Endodermal cell (in vitro differentiated cells): ENCODE data around the gene HIRA. TPM values are rescaled to one million over a fixed set of nuclear protein-coding genes. Genes with fewer than 3 reads are reported as not detected.

Experiments
- DNase-seq: peaks from one replicate; pipeline ENCODE4 v3.0.0-alpha.2; 2017
- H3K27ac ChIP-seq: 2 replicates; pipeline ENCODE4 v1.5.1; 2013; ENCODE audit warnings: mild to moderate bottlenecking, low read depth, low read length, moderate library complexity
- H3K27me3 ChIP-seq: 2 replicates; pipeline ENCODE4 v1.6.1; 2013; ENCODE audit warnings: mild to moderate bottlenecking, low read length, moderate library complexity; ENCODE audit not compliant: insufficient read depth, control insufficient read depth, poor library complexity, severe bottlenecking
- H3K36me3 ChIP-seq: 2 replicates; pipeline ENCODE4 v1.7.0; 2013; ENCODE audit warnings: mild to moderate bottlenecking, low read length, moderate library complexity; ENCODE audit not compliant: control insufficient read depth, insufficient read depth
- H3K4me1 ChIP-seq: one replicate; pipeline ENCODE4 v1.7.0; 2013; ENCODE audit warnings: low read length; ENCODE audit not compliant: control insufficient read depth, insufficient read depth
- H3K4me3 ChIP-seq: 2 replicates; pipeline ENCODE4 v1.5.1; 2013; ENCODE audit warnings: mild to moderate bottlenecking, low read length, moderate library complexity
- H3K9ac ChIP-seq: 2 replicates; pipeline ENCODE4 v1.6.1; 2013; ENCODE audit warnings: mild to moderate bottlenecking, low read length, moderate library complexity; ENCODE audit not compliant: poor library complexity, severe bottlenecking; ENCODE audit errors: extremely low read depth
- H3K9me3 ChIP-seq: 2 replicates; pipeline ENCODE4 v1.6.1; 2013; ENCODE audit warnings: mild to moderate bottlenecking, low read length, moderate library complexity; ENCODE audit not compliant: control insufficient read depth
- H3K27ac Mint-ChIP-seq: 2 replicates; pipeline ENCODE4 v1.8.0; 2020; ENCODE audit warnings: mixed read lengths
- H3K27me3 Mint-ChIP-seq: 2 replicates; pipeline ENCODE4 v1.8.0; 2021; ENCODE audit warnings: mild to moderate bottlenecking, mixed read lengths; ENCODE audit not compliant: insufficient read depth
- H3K36me3 Mint-ChIP-seq: 2 replicates; pipeline ENCODE4 v1.8.0; 2020; ENCODE audit warnings: low read depth, mixed read lengths
- H3K4me1 Mint-ChIP-seq: 2 replicates; pipeline ENCODE4 v1.8.0; 2020; ENCODE audit warnings: mixed read lengths
- H3K4me3 Mint-ChIP-seq: 2 replicates; pipeline ENCODE4 v1.8.0; 2020; ENCODE audit warnings: mild to moderate bottlenecking, moderate library complexity, mixed read lengths
- H3K9me3 Mint-ChIP-seq: 2 replicates; pipeline ENCODE4 v1.8.0; 2020; ENCODE audit warnings: mild to moderate bottlenecking, mixed read lengths
- whole genome bisulfite sequencing, 2 experiments: methylation state at CpG; one replicate each; pipeline versions ENCODE4 v1.1.5 to v1.1.7; 2013; ENCODE audit warnings: missing lambda C conversion rate in 2 of 2, mixed read lengths in 1 of 2; ENCODE audit not compliant: insufficient coverage in 1 of 2, insufficient read length in 1 of 2; 5-methylcytosine and 5-hydroxymethylcytosine counted together
- total RNA-seq, 2 donors: library from RNA; stranded (reverse); fragmentation: NEBNext Ultra II Directional in 1 of 2; extraction: Animal tissue kit (Norgen Biotek cat#: 25700) in 1 of 2; gene quantifications; 2 replicates in 1 of 2; 3 replicates in 1 of 2; pipeline ENCODE4 v1.2.1, GENCODE V29; 2021
- TF ChIP-seq, protein P1 (sequence below): fragments of 200-600 bp; sonication (generic); conservative IDR thresholded peaks from 2 replicates; pipeline ENCODE4 v1.5.0; 2021; ENCODE audit warnings: antibody characterized with exemption, mild to moderate bottlenecking

The HIRA gene
- total RNA-seq, 2 donors from 2014 or later: 44.8 to 46.6 TPM

DNA sequence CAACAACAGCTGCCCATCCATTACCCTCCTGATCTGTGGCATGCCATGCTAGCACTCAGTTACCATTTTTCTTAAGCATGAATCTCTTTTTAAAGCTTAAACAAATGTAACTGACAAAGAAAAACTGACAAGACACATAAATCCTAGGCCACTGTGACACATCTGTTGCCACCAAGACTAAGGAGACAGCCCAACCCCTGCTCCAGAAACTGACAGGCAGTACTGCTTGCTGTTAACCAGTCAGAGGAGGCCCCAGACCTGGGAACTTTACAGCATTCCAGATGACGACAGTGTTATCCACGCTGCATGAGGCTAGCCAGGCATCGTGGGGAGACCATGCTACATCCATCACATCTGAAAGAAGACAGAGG lies 33.8 kb downstream of the HIRA start:
- no peak overlapping the region for H3K27ac Mint-ChIP-seq
- no peak overlapping the region for H3K4me3 ChIP-seq
- H3K36me3 Mint-ChIP-seq: peaks cover 53% of the 10 kb centered on the region
- H3K27me3 ChIP-seq: no peaks in the 10 kb centered on the region
- H3K9me3 Mint-ChIP-seq: no peaks in the 10 kb centered on the region
- H3K4me1 Mint-ChIP-seq: no peaks in the 10 kb centered on the region
- H3K4me3 Mint-ChIP-seq: no peak overlapping the region
- no peak overlapping the region for H3K27ac ChIP-seq
- H3K36me3 ChIP-seq: peaks cover 82% of the 10 kb centered on the region
- 80 to 89% methylated on average over 1 to 3 of the region's 3 CpGs for WGBS, 2 experiments
- H3K9ac ChIP-seq: no peak overlapping the region
- TF ChIP-seq, protein P1, sequence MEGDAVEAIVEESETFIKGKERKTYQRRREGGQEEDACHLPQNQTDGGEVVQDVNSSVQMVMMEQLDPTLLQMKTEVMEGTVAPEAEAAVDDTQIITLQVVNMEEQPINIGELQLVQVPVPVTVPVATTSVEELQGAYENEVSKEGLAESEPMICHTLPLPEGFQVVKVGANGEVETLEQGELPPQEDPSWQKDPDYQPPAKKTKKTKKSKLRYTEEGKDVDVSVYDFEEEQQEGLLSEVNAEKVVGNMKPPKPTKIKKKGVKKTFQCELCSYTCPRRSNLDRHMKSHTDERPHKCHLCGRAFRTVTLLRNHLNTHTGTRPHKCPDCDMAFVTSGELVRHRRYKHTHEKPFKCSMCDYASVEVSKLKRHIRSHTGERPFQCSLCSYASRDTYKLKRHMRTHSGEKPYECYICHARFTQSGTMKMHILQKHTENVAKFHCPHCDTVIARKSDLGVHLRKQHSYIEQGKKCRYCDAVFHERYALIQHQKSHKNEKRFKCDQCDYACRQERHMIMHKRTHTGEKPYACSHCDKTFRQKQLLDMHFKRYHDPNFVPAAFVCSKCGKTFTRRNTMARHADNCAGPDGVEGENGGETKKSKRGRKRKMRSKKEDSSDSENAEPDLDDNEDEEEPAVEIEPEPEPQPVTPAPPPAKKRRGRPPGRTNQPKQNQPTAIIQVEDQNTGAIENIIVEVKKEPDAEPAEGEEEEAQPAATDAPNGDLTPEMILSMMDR: no peak
- no peak for DNase-seq
- H3K4me1 ChIP-seq: no peaks in the 10 kb centered on the region
- H3K27me3 Mint-ChIP-seq: no peaks in the 10 kb centered on the region
- no peaks in the 10 kb centered on the region for H3K9me3 ChIP-seq

DNA sequence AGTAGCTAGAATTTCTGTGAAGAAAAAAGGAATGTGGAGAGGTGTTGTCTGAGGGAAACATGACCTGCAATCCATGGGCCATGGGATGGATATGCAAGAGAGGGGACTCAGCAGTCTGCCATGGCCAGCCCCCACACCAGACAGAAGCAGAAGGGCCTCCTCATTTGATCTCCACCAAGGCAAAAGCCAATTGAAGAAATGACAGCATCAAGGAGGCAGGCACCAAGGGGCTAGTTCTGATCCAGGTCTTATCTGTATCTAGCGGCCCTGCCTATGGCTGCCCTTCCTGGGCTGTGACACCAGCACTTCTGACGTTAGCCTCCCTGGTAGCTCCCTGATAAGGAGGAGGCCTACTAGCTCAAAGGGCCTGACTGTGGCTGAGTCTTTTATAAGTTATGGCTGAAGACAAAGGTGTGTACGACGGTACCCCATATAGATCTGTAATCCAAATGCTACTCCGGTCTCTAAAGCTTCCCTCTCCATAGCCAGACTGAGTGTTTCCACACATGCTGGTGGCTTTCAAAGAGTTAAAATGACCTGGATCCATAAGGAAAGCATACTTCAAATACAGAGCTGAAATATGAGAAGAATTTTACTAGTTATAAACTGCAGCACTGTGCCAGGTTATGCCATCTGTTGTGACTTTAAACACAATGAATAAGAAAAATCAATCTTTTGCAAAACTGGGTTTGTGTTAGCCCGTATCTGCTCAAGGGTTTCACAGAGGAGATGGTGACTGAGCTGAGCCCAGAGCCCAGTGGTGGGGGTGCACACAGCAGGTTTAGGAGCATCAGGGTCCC lies 34.4 kb downstream of the HIRA start:
- 95 to 96% methylated on average over 5 to 6 of the region's 6 CpGs for WGBS, 2 experiments
- Histone ChIP-seq H3K27me3 (no peaks in the 10 kb centered on the region), H3K27ac (no peak overlapping the region), H3K9ac (no peak overlapping the region), H3K4me3 (no peak overlapping the region), H3K4me1 (no peaks in the 10 kb centered on the region), H3K36me3 (peaks cover 82% of the 10 kb centered on the region), H3K9me3 (no peaks in the 10 kb centered on the region)
- Mint-ChIP-seq H3K4me3 (no peak overlapping the region), H3K9me3 (no peaks in the 10 kb centered on the region), H3K27me3 (no peaks in the 10 kb centered on the region), H3K27ac (no peak overlapping the region), H3K4me1 (no peaks in the 10 kb centered on the region), H3K36me3 (peaks cover 58% of the 10 kb centered on the region)
- TF ChIP-seq, protein P1: no peak
- DNase-seq: no peak

- Histone ChIP-seq H3K36me3 (peaks cover 82% of the 10 kb centered on the region), H3K9me3 (no peaks in the 10 kb centered on the region), H3K9ac (no peak overlapping the region), H3K27ac (no peak overlapping the region), H3K4me3 (no peak overlapping the region), H3K4me1 (no peaks in the 10 kb centered on the region), H3K27me3 (no peaks in the 10 kb centered on the region)
- peaks cover 59% of the 10 kb centered on the region for H3K36me3 Mint-ChIP-seq
- DNase-seq: no peak
- no peaks in the 10 kb centered on the region for H3K4me1 Mint-ChIP-seq
- H3K4me3 Mint-ChIP-seq: no peak overlapping the region
- TF ChIP-seq, protein P1: no peak
- H3K9me3 Mint-ChIP-seq: no peaks in the 10 kb centered on the region
- H3K27me3 Mint-ChIP-seq: no peaks in the 10 kb centered on the region
- H3K27ac Mint-ChIP-seq: no peak overlapping the region
- 93 to 100% methylated on average over 3 to 6 of the region's 6 CpGs for WGBS, 2 experiments
Measured at GRCh38 chr22:19396561-19396933, 35.0 kb downstream of the HIRA start.
